PC-3 (cell line): Measurements from ENCODE around the gene ROBO3. TPM values are rescaled to one million over a fixed set of nuclear protein-coding genes. Genes with fewer than 3 reads are reported as not detected.

Experiments used
- ATAC-seq: fragments of 200-7000 bp; cut with Tn5 transposase; 2 replicates; pipeline ENCODE4 v1.9.1; 2020; ENCODE audit warnings: mild to moderate bottlenecking, moderate library complexity
- BruUV-seq: library from RNA; stranded (reverse); fragments of 400-500 nt; replicated peaks from 2 replicates; lab custom pipeline; 2021; lab: Mats Ljungman, UMichigan
- CTCF ChIA-PET: fragments of 300-600 bp; sonication (Branson Sonifier 250); formaldehyde crosslinking; loops from one replicate; lab custom pipeline; 2022; ENCODE audit warnings: antibody characterized with exemption; lab: Charles Lee
- POLR2A ChIA-PET: fragments of 300-600 bp; sonication (Branson Sonifier 250); formaldehyde crosslinking; loops from one replicate; lab custom pipeline; 2022; ENCODE audit warnings: antibody characterized with exemption; ENCODE audit not compliant: unreplicated experiment; lab: Charles Lee
- DNase-seq: peaks from one replicate; pipeline ENCODE4 v3.0.0-alpha.2; 2015
- H2AFZ ChIP-seq: fragments of 300-600 bp; sonication (generic); 2 replicates; pipeline ENCODE4 v1.6.0; 2016; ENCODE audit warnings: antibody characterized with exemption, low read length
- H3F3A ChIP-seq: fragments of 300-600 bp; sonication (generic); one replicate; pipeline ENCODE4 v1.6.0; 2017; ENCODE audit warnings: antibody characterized with exemption, low read length, control low read depth, mild to moderate bottlenecking; ENCODE audit not compliant: unreplicated experiment
- H3K27ac ChIP-seq: fragments of 300-600 bp; sonication (generic); 2 replicates; pipeline ENCODE4 v1.5.1; 2016; ENCODE audit warnings: mild to moderate bottlenecking, low read length
- H3K27me3 ChIP-seq: fragments of 300-600 bp; sonication (generic); 2 replicates; pipeline ENCODE4 v1.6.1; 2016; ENCODE audit warnings: low read length, mixed read lengths
- H3K36me3 ChIP-seq: fragments of 300-600 bp; sonication (generic); 2 replicates; pipeline ENCODE4 v1.6.1; 2016; ENCODE audit warnings: low read depth, mixed run types, low read length, mixed read lengths
- H3K4me1 ChIP-seq: fragments of 300-600 bp; sonication (generic); 2 replicates; pipeline ENCODE4 v1.5.1; 2016; ENCODE audit warnings: low read length; ENCODE audit not compliant: insufficient read depth
- H3K4me2 ChIP-seq: fragments of 300-600 bp; sonication (generic); 2 replicates; pipeline ENCODE4 v1.6.0; 2016; ENCODE audit warnings: low read length
- H3K4me3 ChIP-seq: fragments of 300-600 bp; sonication (generic); 2 replicates; pipeline ENCODE4 v1.5.1; 2016; ENCODE audit warnings: mild to moderate bottlenecking, low read length, mixed read lengths
- H3K79me2 ChIP-seq: fragments of 300-600 bp; sonication (generic); 2 replicates; pipeline ENCODE4 v1.6.1; 2017; ENCODE audit warnings: low read length, mixed read lengths
- H3K9ac ChIP-seq: fragments of 300-600 bp; sonication (generic); 2 replicates; pipeline ENCODE4 v1.6.0; 2016; ENCODE audit warnings: mild to moderate bottlenecking, low read length
- H3K9me2 ChIP-seq: fragments of 300-600 bp; sonication (generic); replicated peaks from 2 replicates; pipeline ENCODE4 v1.6.1; 2016; ENCODE audit warnings: mixed run types, low read length, mixed read lengths
- H3K9me3 ChIP-seq: fragments of 300-600 bp; sonication (generic); 2 replicates; pipeline ENCODE4 v1.6.1; 2016; ENCODE audit warnings: low read length, mixed read lengths
- H4K20me1 ChIP-seq: fragments of 300-600 bp; sonication (generic); 2 replicates; pipeline ENCODE4 v1.6.1; 2016; ENCODE audit warnings: low read length, mixed read lengths
- EZH2 ChIP-seq: fragments of 300-600 bp; sonication (generic); IDR thresholded peaks from one replicate; pipeline ENCODE4 v1.6.1; 2017; ENCODE audit warnings: antibody characterized with exemption, mild to moderate bottlenecking, low read length; ENCODE audit not compliant: unreplicated experiment
- EZH2phosphoT487 ChIP-seq: fragments of 300-600 bp; sonication (generic); IDR thresholded peaks from 2 replicates; pipeline ENCODE4 v1.6.1; 2018; ENCODE audit warnings: mild to moderate bottlenecking, antibody characterized with exemption, low read length, borderline replicate concordance
- intact Hi-C: fragments of 100-400 bp; cut with micrococcal nuclease; formaldehyde crosslinking; loops from 2 replicates; pipeline ENCODE4 v1.9.0; 2023
- total RNA-seq: library from RNA; depleted of rRNA; stranded (reverse); fragments of >200 nt; gene quantifications from 2 replicates; pipeline ENCODE4 v1.2.3, GENCODE V29; 2014
- TF ChIP-seq, protein P1 (sequence below): fragments of 300-600 bp; sonication (generic); conservative IDR thresholded peaks from 2 replicates; pipeline ENCODE4 v1.5.1; 2017; ENCODE audit warnings: antibody characterized with exemption, low read depth, mild to moderate bottlenecking, low read length

Gene ROBO3
- total RNA-seq, 1 experiment from 2014 or later, result 18.5 TPM

DNA sequence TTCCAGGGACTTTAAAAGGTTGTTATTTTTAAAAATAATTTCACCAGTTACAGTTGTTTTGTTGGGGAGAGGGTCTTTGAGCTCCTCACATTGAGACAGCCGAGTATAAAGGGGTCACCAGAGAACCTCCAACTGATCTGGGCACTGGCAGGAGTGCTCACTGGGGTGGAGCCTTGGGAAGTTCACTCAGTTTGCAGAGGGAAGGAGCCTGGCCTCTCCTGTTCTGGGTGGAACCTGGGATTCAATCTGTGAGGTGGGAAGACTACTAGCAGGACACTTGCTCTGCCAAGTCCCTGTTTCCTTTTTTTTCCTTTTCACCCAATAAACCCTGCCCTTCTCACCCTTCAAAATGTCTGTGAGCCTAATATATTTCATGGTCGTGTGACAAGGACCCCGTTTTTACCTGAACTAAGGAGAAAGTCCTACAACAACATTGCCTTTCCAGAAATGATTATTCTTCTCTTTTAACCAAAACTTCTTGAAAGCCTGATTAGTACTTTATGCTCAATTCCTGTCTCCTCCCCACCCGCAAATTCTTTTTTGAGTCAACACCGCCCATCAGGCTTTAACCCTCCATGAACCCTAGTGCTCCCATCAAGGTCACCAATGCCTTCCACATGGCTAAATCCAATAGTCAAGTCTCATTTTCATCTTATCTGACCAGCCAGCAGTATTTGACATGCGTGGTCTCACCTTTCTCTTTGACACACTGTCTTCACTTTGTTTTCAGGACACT is 43.1 kb upstream of the ROBO3 start:
- Histone ChIP-seq H3K9ac (no peak overlapping the region), H3K27ac (no peak overlapping the region), H3F3A (no peaks in the 10 kb centered on the region), H2AFZ (no peak overlapping the region), H3K27me3 (no peaks in the 10 kb centered on the region), H3K36me3 (no peaks in the 10 kb centered on the region), H3K4me1 (peaks cover 10% of the 10 kb centered on the region; the same call in 1 of the 2 replicates), H3K4me3 (no peak overlapping the region), H3K79me2 (no peaks in the 10 kb centered on the region), H3K9me3 (no peaks in the 10 kb centered on the region), H3K4me2 (no peak overlapping the region), H3K9me2 (no peaks in the 10 kb centered on the region), H4K20me1 (no peaks in the 10 kb centered on the region)
- BruUV-seq, result no TSS peak
- DNase-seq (no peak), ATAC-seq (no peak)
- ChIA-PET CTCF (no interaction called here), POLR2A (no interaction called here)
- TF ChIP-seq EZH2, result no peak
- TF ChIP-seq EZH2phosphoT487, result no peak
- TF ChIP-seq, protein P1, sequence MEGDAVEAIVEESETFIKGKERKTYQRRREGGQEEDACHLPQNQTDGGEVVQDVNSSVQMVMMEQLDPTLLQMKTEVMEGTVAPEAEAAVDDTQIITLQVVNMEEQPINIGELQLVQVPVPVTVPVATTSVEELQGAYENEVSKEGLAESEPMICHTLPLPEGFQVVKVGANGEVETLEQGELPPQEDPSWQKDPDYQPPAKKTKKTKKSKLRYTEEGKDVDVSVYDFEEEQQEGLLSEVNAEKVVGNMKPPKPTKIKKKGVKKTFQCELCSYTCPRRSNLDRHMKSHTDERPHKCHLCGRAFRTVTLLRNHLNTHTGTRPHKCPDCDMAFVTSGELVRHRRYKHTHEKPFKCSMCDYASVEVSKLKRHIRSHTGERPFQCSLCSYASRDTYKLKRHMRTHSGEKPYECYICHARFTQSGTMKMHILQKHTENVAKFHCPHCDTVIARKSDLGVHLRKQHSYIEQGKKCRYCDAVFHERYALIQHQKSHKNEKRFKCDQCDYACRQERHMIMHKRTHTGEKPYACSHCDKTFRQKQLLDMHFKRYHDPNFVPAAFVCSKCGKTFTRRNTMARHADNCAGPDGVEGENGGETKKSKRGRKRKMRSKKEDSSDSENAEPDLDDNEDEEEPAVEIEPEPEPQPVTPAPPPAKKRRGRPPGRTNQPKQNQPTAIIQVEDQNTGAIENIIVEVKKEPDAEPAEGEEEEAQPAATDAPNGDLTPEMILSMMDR, result no peak
- intact Hi-C loops, result no loop called here

DNA sequence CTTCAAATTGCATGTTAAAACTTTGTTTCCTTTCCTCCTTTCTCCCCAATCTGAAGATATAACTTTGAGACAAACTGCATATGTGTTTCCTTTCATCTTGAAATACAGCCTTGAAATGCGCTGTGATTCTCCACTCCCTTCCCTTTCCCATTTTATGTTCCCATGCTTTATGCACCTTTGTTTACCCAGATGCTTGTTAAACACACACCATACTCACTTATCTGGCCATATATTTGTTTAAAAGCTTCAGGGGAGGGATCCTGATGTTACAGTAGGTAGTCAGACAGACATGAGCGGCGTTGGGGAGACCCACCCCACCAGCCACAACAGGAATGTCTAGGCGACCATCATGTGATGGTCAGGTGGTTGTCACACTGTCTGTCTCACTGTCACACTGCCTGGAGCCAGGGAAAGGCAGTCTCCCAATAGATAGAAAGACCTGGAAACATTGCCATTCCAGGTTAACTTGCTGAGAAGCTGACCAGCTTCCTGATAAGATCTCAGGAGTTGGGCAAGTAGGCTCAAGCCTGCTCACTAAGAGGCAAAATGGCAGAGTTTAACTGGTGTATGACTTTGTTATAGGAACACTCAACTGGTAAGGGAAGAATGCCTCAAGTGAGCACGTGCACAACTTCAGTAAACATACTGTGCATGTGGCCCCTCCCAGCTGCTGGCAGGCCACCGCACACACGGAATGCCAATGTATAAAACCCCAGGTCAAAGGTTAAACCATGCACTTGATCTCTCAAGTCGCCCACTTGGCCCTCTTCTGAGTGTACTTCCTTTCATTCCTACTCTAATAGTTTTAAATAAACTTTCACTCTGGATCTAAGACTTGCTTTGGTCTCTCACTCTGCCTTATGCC is 41.5 kb upstream of the ROBO3 start:
- no peak overlapping the region for H2AFZ ChIP-seq
- H3F3A ChIP-seq, result no peaks in the 10 kb centered on the region
- H3K79me2 ChIP-seq, result no peaks in the 10 kb centered on the region
- no peaks in the 10 kb centered on the region for H3K9me3 ChIP-seq
- BruUV-seq, result no TSS peak
- peak; percentile 80 for ATAC-seq
- intact Hi-C loops, result no loop called here
- CTCF ChIA-PET, result no interaction called here
- no peak overlapping the region for H3K4me2 ChIP-seq
- H4K20me1 ChIP-seq, result no peaks in the 10 kb centered on the region
- TF ChIP-seq, protein P1, result no peak
- TF ChIP-seq EZH2, result no peak
- no peak for TF ChIP-seq EZH2phosphoT487
- no peak overlapping the region for H3K4me3 ChIP-seq
- no peak overlapping the region for H3K27ac ChIP-seq
- no peak overlapping the region for H3K9ac ChIP-seq
- H3K36me3 ChIP-seq, result no peaks in the 10 kb centered on the region
- no peaks in the 10 kb centered on the region for H3K27me3 ChIP-seq
- H3K4me1 ChIP-seq, result peaks cover 10% of the 10 kb centered on the region; the same call in 1 of the 2 replicates
- DNase-seq, result peak; percentile 16
- no peaks in the 10 kb centered on the region for H3K9me2 ChIP-seq
- POLR2A ChIA-PET, result interaction anchor here (0.5 to 0.7 kb wide), 2 partner anchors 13 to 51 kb away, joined by 3 to 32 read pairs; no protein-coding TSS in a partner anchor
